MM.1S (cell line): ENCODE results near the gene SRC.

Source experiments
- DNase-seq: peaks from one replicate; pipeline ENCODE4 v3.0.0-alpha.2; 2015
- H2AFZ ChIP-seq: fragments of 300-600 bp; sonication (generic); 2 replicates; pipeline ENCODE4 v1.6.0; 2016; ENCODE audit warnings: antibody characterized with exemption, low read length
- H3F3A ChIP-seq: fragments of 300-600 bp; sonication (generic); 2 replicates; pipeline ENCODE4 v1.6.1; 2016; ENCODE audit warnings: mild to moderate bottlenecking, antibody characterized with exemption, low read length, moderate library complexity, mixed read lengths; ENCODE audit not compliant: insufficient read depth
- H3K27ac ChIP-seq: fragments of 300-600 bp; sonication (generic); 2 replicates; pipeline ENCODE4 v1.5.1; 2016; ENCODE audit warnings: mild to moderate bottlenecking, low read length
- H3K27me3 ChIP-seq: fragments of 300-600 bp; sonication (generic); replicated peaks from 2 replicates; pipeline ENCODE4 v1.6.0; 2016; ENCODE audit warnings: low read length; ENCODE audit not compliant: insufficient read depth
- H3K36me3 ChIP-seq: fragments of 300-600 bp; sonication (generic); replicated peaks from 2 replicates; pipeline ENCODE4 v1.6.1; 2016; ENCODE audit warnings: mild to moderate bottlenecking, low read length, mixed read lengths; ENCODE audit not compliant: insufficient read depth
- H3K4me1 ChIP-seq: fragments of 300-600 bp; sonication (generic); 2 replicates; pipeline ENCODE4 v1.6.1; 2016; ENCODE audit warnings: low read length, mixed read lengths
- H3K4me2 ChIP-seq: fragments of 300-600 bp; sonication (generic); 2 replicates; pipeline ENCODE4 v1.6.0; 2016; ENCODE audit warnings: low read depth, low read length
- H3K4me3 ChIP-seq: fragments of 300-600 bp; sonication (generic); 2 replicates; pipeline ENCODE4 v1.5.1; 2016; ENCODE audit warnings: low read length, mixed read lengths
- H3K79me2 ChIP-seq: fragments of 300-600 bp; sonication (generic); 2 replicates; pipeline ENCODE4 v1.6.1; 2016; ENCODE audit warnings: mixed run types, low read length, mixed read lengths
- H3K9ac ChIP-seq: fragments of 300-600 bp; sonication (generic); 2 replicates; pipeline ENCODE4 v1.6.1; 2016; ENCODE audit warnings: low read length, mixed read lengths
- H3K9me2 ChIP-seq: fragments of 300-600 bp; sonication (generic); replicated peaks from 2 replicates; pipeline ENCODE4 v1.6.1; 2016; ENCODE audit warnings: mild to moderate bottlenecking, low read length, mixed read lengths; ENCODE audit not compliant: insufficient read depth
- H3K9me3 ChIP-seq: fragments of 300-600 bp; sonication (generic); replicated peaks from 2 replicates; pipeline ENCODE4 v1.6.1; 2016; ENCODE audit warnings: mild to moderate bottlenecking, low read length, mixed read lengths; ENCODE audit not compliant: insufficient read depth
- H4K20me1 ChIP-seq: fragments of 300-600 bp; sonication (generic); 2 replicates; pipeline ENCODE4 v1.6.1; 2016; ENCODE audit warnings: mild to moderate bottlenecking, low read length, moderate library complexity, mixed read lengths; ENCODE audit not compliant: insufficient read depth
- EZH2 ChIP-seq: fragments of 300-600 bp; sonication (generic); optimal IDR thresholded peaks from 2 replicates; pipeline ENCODE3; 2017; ENCODE audit warnings: low read depth, mild to moderate bottlenecking, antibody characterized with exemption, low read length, mixed read lengths
- EZH2phosphoT487 ChIP-seq: fragments of 300-600 bp; sonication (generic); IDR thresholded peaks from 2 replicates; pipeline ENCODE4 v1.6.1; 2018; ENCODE audit warnings: antibody characterized with exemption, low read length
- TF ChIP-seq, protein P1 (sequence below): fragments of 300-600 bp; sonication (generic); IDR thresholded peaks from 2 replicates; pipeline ENCODE4 v1.5.1; 2016; ENCODE audit warnings: antibody characterized with exemption, low read length, mixed read lengths

The SRC gene

DNA sequence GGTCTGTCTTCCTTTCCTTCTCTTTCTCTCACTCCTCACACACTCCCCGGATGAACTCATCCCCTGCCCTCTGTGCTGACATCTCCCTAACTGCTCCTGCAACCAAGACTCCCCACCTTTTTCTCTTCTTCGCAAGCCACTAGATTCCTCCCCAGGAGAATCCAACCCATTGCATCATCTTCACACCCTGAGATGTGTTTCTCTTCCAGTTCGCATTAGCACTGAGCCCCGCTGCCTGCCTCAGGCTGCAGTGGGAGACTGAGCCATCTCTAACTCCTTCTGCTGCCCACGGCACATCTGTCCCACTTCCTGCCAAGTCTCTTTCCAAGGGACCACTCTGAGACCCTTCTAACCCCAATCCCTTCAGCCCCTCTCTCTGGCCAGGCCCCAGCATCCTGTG is 107.9 kb downstream of the SRC start:
- no peak for DNase-seq
- Histone ChIP-seq H2AFZ (no peak overlapping the region), H3K9me2 (no peaks in the 10 kb centered on the region), H3K27ac (no peak overlapping the region), H3K79me2 (no peaks in the 10 kb centered on the region), H3K36me3 (no peaks in the 10 kb centered on the region), H3K4me2 (no peak overlapping the region), H4K20me1 (no peaks in the 10 kb centered on the region), H3K4me1 (no peaks in the 10 kb centered on the region), H3K4me3 (no peak overlapping the region), H3K9me3 (no peaks in the 10 kb centered on the region), H3F3A (no peaks in the 10 kb centered on the region), H3K27me3 (no peaks in the 10 kb centered on the region; the same call in 1 of the 2 replicates), H3K9ac (no peak overlapping the region)
- TF ChIP-seq EZH2 (no peak), EZH2phosphoT487 (no peak)
- TF ChIP-seq, protein P1, sequence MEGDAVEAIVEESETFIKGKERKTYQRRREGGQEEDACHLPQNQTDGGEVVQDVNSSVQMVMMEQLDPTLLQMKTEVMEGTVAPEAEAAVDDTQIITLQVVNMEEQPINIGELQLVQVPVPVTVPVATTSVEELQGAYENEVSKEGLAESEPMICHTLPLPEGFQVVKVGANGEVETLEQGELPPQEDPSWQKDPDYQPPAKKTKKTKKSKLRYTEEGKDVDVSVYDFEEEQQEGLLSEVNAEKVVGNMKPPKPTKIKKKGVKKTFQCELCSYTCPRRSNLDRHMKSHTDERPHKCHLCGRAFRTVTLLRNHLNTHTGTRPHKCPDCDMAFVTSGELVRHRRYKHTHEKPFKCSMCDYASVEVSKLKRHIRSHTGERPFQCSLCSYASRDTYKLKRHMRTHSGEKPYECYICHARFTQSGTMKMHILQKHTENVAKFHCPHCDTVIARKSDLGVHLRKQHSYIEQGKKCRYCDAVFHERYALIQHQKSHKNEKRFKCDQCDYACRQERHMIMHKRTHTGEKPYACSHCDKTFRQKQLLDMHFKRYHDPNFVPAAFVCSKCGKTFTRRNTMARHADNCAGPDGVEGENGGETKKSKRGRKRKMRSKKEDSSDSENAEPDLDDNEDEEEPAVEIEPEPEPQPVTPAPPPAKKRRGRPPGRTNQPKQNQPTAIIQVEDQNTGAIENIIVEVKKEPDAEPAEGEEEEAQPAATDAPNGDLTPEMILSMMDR, result no peak

DNA sequence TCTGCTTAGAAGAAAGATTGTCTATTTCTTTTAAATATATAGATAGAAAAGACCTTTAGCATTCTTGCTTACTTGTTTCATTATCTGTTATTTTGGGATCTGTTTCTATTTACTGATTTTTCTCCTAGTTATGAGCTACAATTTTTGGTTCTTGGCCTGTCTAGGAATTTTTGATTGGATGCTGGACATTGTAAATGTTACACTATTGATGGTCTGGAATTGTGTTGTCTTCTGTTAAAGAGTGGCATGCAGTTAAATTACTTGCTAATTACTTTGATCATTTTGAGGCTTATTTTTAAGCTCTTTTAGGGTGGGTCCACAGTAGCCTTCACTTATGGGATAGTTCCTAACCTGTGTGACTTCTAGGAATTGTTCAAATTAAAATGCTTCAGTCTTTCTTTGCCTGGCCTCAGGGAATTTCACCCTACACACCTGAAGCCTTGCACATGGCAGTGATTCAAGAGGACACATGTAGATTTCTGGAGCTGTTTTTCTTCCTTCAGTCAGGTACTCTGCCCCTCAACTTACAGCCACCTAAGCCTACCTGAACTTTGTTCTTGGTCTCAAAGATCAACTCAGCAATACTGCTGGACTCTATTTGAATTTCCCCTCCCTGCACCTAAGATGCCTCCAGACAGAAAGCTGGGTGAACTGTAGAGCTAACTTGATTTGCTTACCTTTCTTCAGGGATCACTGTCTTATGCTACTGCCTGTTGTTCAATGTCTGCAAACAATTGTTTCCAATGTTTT is 108.9 kb downstream of the SRC start:
- Histone ChIP-seq H3K27ac (no peak overlapping the region), H3K4me2 (no peak overlapping the region), H3K36me3 (no peaks in the 10 kb centered on the region), H4K20me1 (no peaks in the 10 kb centered on the region), H3K4me3 (no peak overlapping the region), H2AFZ (no peak overlapping the region), H3K4me1 (no peaks in the 10 kb centered on the region), H3K27me3 (no peaks in the 10 kb centered on the region; the same call in 1 of the 2 replicates), H3K9me2 (no peaks in the 10 kb centered on the region), H3K9me3 (no peaks in the 10 kb centered on the region), H3F3A (no peaks in the 10 kb centered on the region), H3K79me2 (no peaks in the 10 kb centered on the region), H3K9ac (no peak overlapping the region)
- DNase-seq, result no peak
- no peak for TF ChIP-seq EZH2phosphoT487
